Keratinocyte (primary cell): ENCODE results near the gene TBC1D16. TPM values are rescaled to one million over a fixed set of nuclear protein-coding genes. Genes with fewer than 3 reads are reported as not detected.

Source experiments
- DNase-seq: peaks from one replicate; pipeline ENCODE4 v3.0.0-alpha.2; 2011; ENCODE audit warnings: low read depth, missing footprints, low spot score
- FAIRE-seq: peaks from 2 replicates; lab custom pipeline; 2011; peaks lifted over from hg19 to GRCh38; lab: Jason Lieb, UNC
- H2AFZ ChIP-seq: 2 replicates; pipeline ENCODE4 v1.6.0; 2012; ENCODE audit warnings: low read length, control low read depth, inconsistent platforms; ENCODE audit not compliant: control insufficient read depth
- H3K27ac ChIP-seq: 2 replicates; pipeline ENCODE4 v1.5.1; 2011; ENCODE audit warnings: low read length; ENCODE audit not compliant: control insufficient read depth, insufficient read depth
- H3K27me3 ChIP-seq: 3 replicates; pipeline ENCODE4 v1.6.0; 2011; ENCODE audit warnings: low read length; ENCODE audit not compliant: control insufficient read depth, insufficient read depth; ENCODE audit errors: extremely low read depth
- H3K36me3 ChIP-seq, 2 experiments: 2 replicates in 1 of 2; 3 replicates in 1 of 2; pipeline ENCODE4 v1.5.1; 2011; ENCODE audit warnings: low read length in 2 of 2, mild to moderate bottlenecking in 1 of 2; ENCODE audit not compliant: control insufficient read depth in 2 of 2, insufficient read depth in 2 of 2; ENCODE audit errors: extremely low read depth in 1 of 2
- H3K4me1 ChIP-seq: 3 replicates; pipeline ENCODE4 v1.5.1; 2011; ENCODE audit warnings: low read length; ENCODE audit not compliant: control insufficient read depth, insufficient read depth; ENCODE audit errors: extremely low read depth
- H3K4me2 ChIP-seq: 3 replicates; pipeline ENCODE4 v1.6.0; 2011; ENCODE audit warnings: low read depth, low read length; ENCODE audit not compliant: control insufficient read depth, insufficient read depth; ENCODE audit errors: extremely low read depth
- H3K4me3 ChIP-seq, 3 experiments: fragments of 200-600 bp in 1 of 3; sonication (generic) in 1 of 3; 2 replicates in 2 of 3; 3 replicates in 1 of 3; pipeline ENCODE4 v1.5.1; 2011 to 2016; ENCODE audit warnings: low read length in 3 of 3, mild to moderate bottlenecking in 3 of 3, control low read depth in 2 of 3, inconsistent platforms in 1 of 3, low read depth in 1 of 3, mixed read lengths in 1 of 3, mixed run types in 1 of 3, moderate library complexity in 1 of 3; ENCODE audit not compliant: control insufficient read depth in 2 of 3, insufficient read depth in 2 of 3; ENCODE audit errors: extremely low read depth in 1 of 3
- H3K79me2 ChIP-seq: 2 replicates; pipeline ENCODE4 v1.6.0; 2012; ENCODE audit warnings: low read length; ENCODE audit not compliant: control insufficient read depth, insufficient read depth
- H3K9ac ChIP-seq: 3 replicates; pipeline ENCODE4 v1.6.0; 2011; ENCODE audit warnings: low read length; ENCODE audit not compliant: control insufficient read depth, insufficient read depth; ENCODE audit errors: extremely low read depth
- H3K9me1 ChIP-seq: 3 replicates; pipeline ENCODE4 v1.6.0; 2011; ENCODE audit warnings: low read length; ENCODE audit not compliant: control insufficient read depth, insufficient read depth; ENCODE audit errors: extremely low read depth
- H3K9me3 ChIP-seq: 2 replicates; pipeline ENCODE4 v1.5.1; 2012; ENCODE audit warnings: low read depth, low read length; ENCODE audit not compliant: control insufficient read depth
- H4K20me1 ChIP-seq: 3 replicates; pipeline ENCODE4 v1.6.0; 2011; ENCODE audit warnings: low read length; ENCODE audit not compliant: control insufficient read depth, insufficient read depth; ENCODE audit errors: extremely low read depth
- EZH2 ChIP-seq: IDR thresholded peaks from one replicate; pipeline ENCODE4 v1.6.1; 2012; ENCODE audit warnings: inconsistent platforms, mild to moderate bottlenecking, low read length, moderate library complexity
- dilution Hi-C: fragments of 300-500 bp; cut with MboI; formaldehyde crosslinking; loops from one replicate; pipeline ENCODE4 v1.7.0; 2020; ENCODE audit warnings: low sequenced_read_pairs; ENCODE audit not compliant: extremely low pct_ligation_motif_present
- polyA minus RNA-seq, 3 experiments: library from RNA; depleted of rRNA, polyadenylated mRNA; stranded (reverse); fragments of >200 nt; gene quantifications; 1 replicate in 1 of 3; 2 replicates in 1 of 3; 3 replicates in 1 of 3; pipeline ENCODE4 v1.2.3, GENCODE V29; 2011
- polyA plus RNA-seq, 5 experiments: library from polyadenylated mRNA; depleted of rRNA in 3 of 5; stranded (reverse) in 3 of 5; stranded (forward) in 1 of 5; unstranded in 1 of 5; fragments of >200 nt; gene quantifications; 1 replicate in 1 of 5; 2 replicates in 3 of 5; 3 replicates in 1 of 5; pipeline versions ENCODE4 v1.2.1 to v1.2.3, GENCODE V29; 2011 to 2012; ENCODE audit warnings: missing spikeins in 2 of 5, low read depth in 1 of 5, low replicate concordance in 1 of 5
- TF ChIP-seq, protein P1 (sequence below), 3 experiments: IDR thresholded peaks in 1 of 3; conservative IDR thresholded peaks in 1 of 3; optimal IDR thresholded peaks in 1 of 3; 2 replicates in 2 of 3; 3 replicates in 1 of 3; pipeline versions ENCODE3 to v1.5.1; 2011; ENCODE audit warnings: low read length in 3 of 3, mild to moderate bottlenecking in 3 of 3, moderate library complexity in 2 of 3, control low read depth in 1 of 3, inconsistent platforms in 1 of 3; ENCODE audit not compliant: insufficient read depth in 2 of 3; ENCODE audit errors: extremely low read depth in 1 of 3

TBC1D16 gene, protein sequence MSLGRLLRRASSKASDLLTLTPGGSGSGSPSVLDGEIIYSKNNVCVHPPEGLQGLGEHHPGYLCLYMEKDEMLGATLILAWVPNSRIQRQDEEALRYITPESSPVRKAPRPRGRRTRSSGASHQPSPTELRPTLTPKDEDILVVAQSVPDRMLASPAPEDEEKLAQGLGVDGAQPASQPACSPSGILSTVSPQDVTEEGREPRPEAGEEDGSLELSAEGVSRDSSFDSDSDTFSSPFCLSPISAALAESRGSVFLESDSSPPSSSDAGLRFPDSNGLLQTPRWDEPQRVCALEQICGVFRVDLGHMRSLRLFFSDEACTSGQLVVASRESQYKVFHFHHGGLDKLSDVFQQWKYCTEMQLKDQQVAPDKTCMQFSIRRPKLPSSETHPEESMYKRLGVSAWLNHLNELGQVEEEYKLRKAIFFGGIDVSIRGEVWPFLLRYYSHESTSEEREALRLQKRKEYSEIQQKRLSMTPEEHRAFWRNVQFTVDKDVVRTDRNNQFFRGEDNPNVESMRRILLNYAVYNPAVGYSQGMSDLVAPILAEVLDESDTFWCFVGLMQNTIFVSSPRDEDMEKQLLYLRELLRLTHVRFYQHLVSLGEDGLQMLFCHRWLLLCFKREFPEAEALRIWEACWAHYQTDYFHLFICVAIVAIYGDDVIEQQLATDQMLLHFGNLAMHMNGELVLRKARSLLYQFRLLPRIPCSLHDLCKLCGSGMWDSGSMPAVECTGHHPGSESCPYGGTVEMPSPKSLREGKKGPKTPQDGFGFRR
- 8.4 to 8.9 TPM (median 8.6 TPM) in 3 replicates for polyA plus RNA-seq
- 7.6 TPM for polyA plus RNA-seq (2011; ENCODE audit: low read depth)
- 7.0 and 10.1 TPM in 2 replicates for polyA plus RNA-seq (2011; cell fraction: cytosol; rRNA removed)
- polyA plus RNA-seq (2011; cell fraction: nucleus; rRNA removed), result 17.8 and 20.4 TPM in 2 replicates
- 8.1 and 20.8 TPM in 2 replicates for polyA plus RNA-seq (2012; ENCODE audit: low replicate concordance)
- polyA minus RNA-seq, result 16.6 to 43.1 TPM (median 17.1 TPM) in 3 replicates
- polyA minus RNA-seq (2011; cell fraction: cytosol; rRNA and poly(A)+ RNA removed), result 16.3 TPM
- 15.3 and 25.3 TPM in 2 replicates for polyA minus RNA-seq (2011; cell fraction: nucleus; rRNA and poly(A)+ RNA removed)

DNA sequence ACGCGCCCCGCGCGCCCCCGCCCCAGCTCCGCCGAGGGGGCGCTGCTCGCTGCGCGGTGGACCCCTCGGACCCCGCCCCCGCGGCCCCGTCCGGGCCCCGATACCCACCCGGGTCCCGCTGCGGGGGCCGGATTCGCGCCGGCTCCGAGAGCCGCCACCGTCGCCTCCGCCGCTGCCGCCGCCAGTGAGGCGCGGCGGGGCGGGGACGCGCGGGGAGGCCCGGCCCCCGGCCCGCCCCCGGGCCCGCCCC, at the start of gene TBC1D16:
Gene TBC1D16, minus strand, starts transcription at position 186 of the 250 bp plus-strand sequence. CDS start 22,325 bp downstream, outside the sequence.
- DNase-seq, result no peak
- no peak for FAIRE-seq
- Histone ChIP-seq H3K9me3 (no peaks in the 10 kb centered on the region), H3K4me2 (peak within 1 kb of the TSS; percentile 96), H3K9ac (peak within 1 kb of the TSS; percentile 89), H2AFZ (peak within 1 kb of the TSS; percentile 96), H3K4me1 (peaks cover 12% of the 10 kb centered on the region), H3K79me2 (peaks cover 17% of the 10 kb centered on the region), H4K20me1 (no peaks in the 10 kb centered on the region), H3K27ac (peak within 1 kb of the TSS; percentile 74), H3K4me3 (peak within 1 kb of the TSS; percentile 79 to 82 (median 81)), H3K36me3 (no peaks in the 10 kb centered on the region), H3K9me1 (no peaks in the 10 kb centered on the region), H3K27me3 (no peaks in the 10 kb centered on the region)
- dilution Hi-C loops, result no loop called here
- TF ChIP-seq, protein P1, sequence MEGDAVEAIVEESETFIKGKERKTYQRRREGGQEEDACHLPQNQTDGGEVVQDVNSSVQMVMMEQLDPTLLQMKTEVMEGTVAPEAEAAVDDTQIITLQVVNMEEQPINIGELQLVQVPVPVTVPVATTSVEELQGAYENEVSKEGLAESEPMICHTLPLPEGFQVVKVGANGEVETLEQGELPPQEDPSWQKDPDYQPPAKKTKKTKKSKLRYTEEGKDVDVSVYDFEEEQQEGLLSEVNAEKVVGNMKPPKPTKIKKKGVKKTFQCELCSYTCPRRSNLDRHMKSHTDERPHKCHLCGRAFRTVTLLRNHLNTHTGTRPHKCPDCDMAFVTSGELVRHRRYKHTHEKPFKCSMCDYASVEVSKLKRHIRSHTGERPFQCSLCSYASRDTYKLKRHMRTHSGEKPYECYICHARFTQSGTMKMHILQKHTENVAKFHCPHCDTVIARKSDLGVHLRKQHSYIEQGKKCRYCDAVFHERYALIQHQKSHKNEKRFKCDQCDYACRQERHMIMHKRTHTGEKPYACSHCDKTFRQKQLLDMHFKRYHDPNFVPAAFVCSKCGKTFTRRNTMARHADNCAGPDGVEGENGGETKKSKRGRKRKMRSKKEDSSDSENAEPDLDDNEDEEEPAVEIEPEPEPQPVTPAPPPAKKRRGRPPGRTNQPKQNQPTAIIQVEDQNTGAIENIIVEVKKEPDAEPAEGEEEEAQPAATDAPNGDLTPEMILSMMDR (optimal IDR thresholded peaks at IDR 0.05 in 1 of 3, IDR thresholded peaks at IDR 0.05 in 1 of 3, conservative IDR thresholded peaks at IDR 0.05 in 1 of 3; ENCODE audit: extremely low read depth in 1 of 3, insufficient read depth in 2 of 3, low read length in 3 of 3), result no peak

DNA sequence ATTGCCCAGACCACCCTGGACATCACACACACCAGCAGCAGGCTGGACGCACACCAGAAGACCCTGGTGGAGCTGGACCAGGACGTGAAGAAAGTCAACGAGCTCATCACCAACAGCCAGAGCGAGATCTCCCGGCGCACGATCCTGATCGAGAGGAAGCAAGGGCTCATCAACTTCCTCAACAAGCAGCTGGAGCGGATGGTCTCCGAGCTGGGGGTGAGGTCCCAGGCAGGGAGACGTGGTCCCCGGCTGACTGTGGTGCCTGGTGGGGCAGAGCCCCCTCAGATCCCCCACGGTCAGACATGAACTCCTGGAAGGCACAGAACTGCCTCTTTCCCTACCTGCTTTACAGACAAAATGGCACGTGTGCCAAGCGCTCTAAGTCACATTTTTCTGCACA, 49.1 kb upstream of the TBC1D16 start:
- H3K79me2 ChIP-seq, result no peaks in the 10 kb centered on the region
- dilution Hi-C loops, result no loop called here
- H3K9me3 ChIP-seq, result no peaks in the 10 kb centered on the region
- peaks cover 7% of the 10 kb centered on the region for H3K27me3 ChIP-seq
- no peak overlapping the region for H3K27ac ChIP-seq
- H3K9ac ChIP-seq, result no peak overlapping the region
- no peak overlapping the region for H3K4me3 ChIP-seq
- H3K36me3 ChIP-seq, result no peaks in the 10 kb centered on the region
- TF ChIP-seq, protein P1 (optimal IDR thresholded peaks at IDR 0.05 in 1 of 3, IDR thresholded peaks at IDR 0.05 in 1 of 3, conservative IDR thresholded peaks at IDR 0.05 in 1 of 3; ENCODE audit: extremely low read depth in 1 of 3, insufficient read depth in 2 of 3, low read length in 3 of 3), result no peak
- TF ChIP-seq EZH2, result no peak
- FAIRE-seq (no peak), DNase-seq (no peak)
- no peaks in the 10 kb centered on the region for H4K20me1 ChIP-seq
- H3K4me2 ChIP-seq, result no peak overlapping the region
- H2AFZ ChIP-seq, result no peak overlapping the region
- H3K9me1 ChIP-seq, result no peaks in the 10 kb centered on the region
- H3K4me1 ChIP-seq, result no peaks in the 10 kb centered on the region
